ENCODE results near the gene VSX1.

VSX1 gene

GRCh38 chr20:25061103-25061799 lies 20.7 kb downstream of the VSX1 start:
- H3K27ac ChIP-seq, result no peak overlapping the region
- no peaks in the 10 kb centered on the region for H3K9me3 ChIP-seq (ENCODE audit: low read depth, low read length)
- no peaks in the 10 kb centered on the region for H3K36me3 ChIP-seq (ENCODE audit: insufficient read depth, low read length)
- no peak for DNase-seq (ENCODE audit: low read depth, low spot score)
- H3K4me3 ChIP-seq, result no peak overlapping the region
- H3K9ac ChIP-seq (ENCODE audit: insufficient read length), result no peak overlapping the region
- TF ChIP-seq EZH2 (IDR thresholded peaks at IDR 0.05) (no peak), POLR2AphosphoS5 (IDR thresholded peaks at IDR 0.05; ENCODE audit: borderline replicate concordance, low read depth, low read length) (no peak), FOXP2 (optimal IDR thresholded peaks at IDR 0.05; ENCODE audit: control extremely low read depth, extremely low read length, insufficient read depth) (no peak)

GRCh38 chr20:25059866-25060465 lies 22.0 kb downstream of the VSX1 start:
- H3K4me3 ChIP-seq, result no peak overlapping the region
- no peaks in the 10 kb centered on the region for H3K9me3 ChIP-seq (ENCODE audit: low read depth, low read length)
- no peak for TF ChIP-seq EZH2 (IDR thresholded peaks at IDR 0.05)
- H3K27ac ChIP-seq, result no peak overlapping the region
- no peaks in the 10 kb centered on the region for H3K36me3 ChIP-seq (ENCODE audit: insufficient read depth, low read length)
- H3K9ac ChIP-seq (ENCODE audit: insufficient read length), result no peak overlapping the region
- no peak for DNase-seq (ENCODE audit: low read depth, low spot score)

GRCh38 chr20:25058847-25059810 lies 22.8 kb downstream of the VSX1 start:
- Histone ChIP-seq H3K9ac (ENCODE audit: insufficient read length) (no peak overlapping the region), H3K36me3 (ENCODE audit: insufficient read depth, low read length) (no peaks in the 10 kb centered on the region), H3K9me3 (ENCODE audit: low read depth, low read length) (no peaks in the 10 kb centered on the region), H3K4me3 (peak overlapping the region; percentile 72), H3K27ac (no peak overlapping the region)
- no peak for DNase-seq (ENCODE audit: low read depth, low spot score)
- TF ChIP-seq FOXP2 (optimal IDR thresholded peaks at IDR 0.05; ENCODE audit: control extremely low read depth, extremely low read length, insufficient read depth), result no peak
- no peak for TF ChIP-seq EZH2 (IDR thresholded peaks at IDR 0.05)
- TF ChIP-seq POLR2AphosphoS5 (IDR thresholded peaks at IDR 0.05; ENCODE audit: borderline replicate concordance, low read depth, low read length), result no peak

DNA sequence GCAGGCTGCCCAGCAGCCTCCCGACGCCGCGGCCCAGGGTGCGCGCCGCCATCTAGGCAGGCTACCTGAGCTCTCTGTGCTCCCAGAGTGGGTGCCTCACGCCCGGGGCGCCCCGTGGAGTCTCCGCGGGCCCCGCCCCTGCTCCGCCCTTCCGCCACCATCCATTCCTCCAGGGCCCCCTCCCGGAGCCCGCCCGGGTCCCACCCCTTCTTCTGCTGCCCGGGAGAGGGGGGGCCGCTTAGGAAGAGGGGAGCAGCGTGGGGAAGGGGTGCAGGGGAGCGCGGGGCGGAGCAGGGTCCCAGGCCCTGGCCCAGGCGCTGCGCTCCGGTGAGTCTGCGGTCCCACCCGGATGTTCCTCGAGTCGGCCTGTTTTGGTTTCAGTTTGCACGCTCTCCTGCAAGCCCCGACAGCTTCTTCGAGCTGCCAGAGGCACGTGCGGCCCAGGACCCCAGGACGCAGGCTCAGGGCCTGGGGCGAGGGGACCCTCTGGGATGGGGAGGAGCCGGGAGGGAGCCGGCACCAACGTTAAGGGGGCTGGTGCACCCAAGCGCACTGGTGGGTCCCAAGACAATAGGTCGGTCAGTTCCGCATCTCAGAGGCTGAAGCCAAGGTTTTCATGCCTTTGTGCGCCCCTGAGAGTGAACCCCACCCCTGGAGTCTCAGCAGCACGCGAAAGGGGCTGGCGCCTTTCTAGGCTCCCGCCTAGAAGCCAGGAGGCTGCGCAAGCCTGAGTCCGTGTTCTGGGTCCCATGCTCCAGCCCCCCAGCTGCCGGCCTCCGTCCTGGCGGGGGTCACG lies 23.7 kb downstream of the VSX1 start, which contains the start of gene ACSS1:
ACSS1 (minus strand) TSS at position 89 of the 796 bp plus-strand sequence; CDS start at position 52, 37 bp downstream.
- no peaks in the 10 kb centered on the region for H3K36me3 ChIP-seq (ENCODE audit: insufficient read depth, low read length)
- TF ChIP-seq POLR2AphosphoS5 (IDR thresholded peaks at IDR 0.05; ENCODE audit: borderline replicate concordance, low read depth, low read length), result peak; percentile 35; the same call in 1 of the 2 replicates
- no peak for TF ChIP-seq EZH2 (IDR thresholded peaks at IDR 0.05)
- no peak within 1 kb of the TSS for H3K27ac ChIP-seq
- no peak within 1 kb of the TSS for H3K9ac ChIP-seq (ENCODE audit: insufficient read length)
- no peak for DNase-seq (ENCODE audit: low read depth, low spot score)
- H3K4me3 ChIP-seq, result peak within 1 kb of the TSS; percentile 72
- no peaks in the 10 kb centered on the region for H3K9me3 ChIP-seq (ENCODE audit: low read depth, low read length)

GRCh38 chr20:25057234-25058050 lies 24.5 kb downstream of the VSX1 start:
- no peak overlapping the region for H3K27ac ChIP-seq
- TF ChIP-seq FOXP2 (optimal IDR thresholded peaks at IDR 0.05; ENCODE audit: control extremely low read depth, extremely low read length, insufficient read depth) (no peak), POLR2AphosphoS5 (IDR thresholded peaks at IDR 0.05; ENCODE audit: borderline replicate concordance, low read depth, low read length) (no peak), EZH2 (IDR thresholded peaks at IDR 0.05) (peak; percentile 27)
- no peaks in the 10 kb centered on the region for H3K36me3 ChIP-seq (ENCODE audit: insufficient read depth, low read length)
- H3K4me3 ChIP-seq, result peak overlapping the region; percentile 72
- H3K9ac ChIP-seq (ENCODE audit: insufficient read length), result no peak overlapping the region
- DNase-seq (ENCODE audit: low read depth, low spot score), result no peak
- H3K9me3 ChIP-seq (ENCODE audit: low read depth, low read length), result no peaks in the 10 kb centered on the region

DNA sequence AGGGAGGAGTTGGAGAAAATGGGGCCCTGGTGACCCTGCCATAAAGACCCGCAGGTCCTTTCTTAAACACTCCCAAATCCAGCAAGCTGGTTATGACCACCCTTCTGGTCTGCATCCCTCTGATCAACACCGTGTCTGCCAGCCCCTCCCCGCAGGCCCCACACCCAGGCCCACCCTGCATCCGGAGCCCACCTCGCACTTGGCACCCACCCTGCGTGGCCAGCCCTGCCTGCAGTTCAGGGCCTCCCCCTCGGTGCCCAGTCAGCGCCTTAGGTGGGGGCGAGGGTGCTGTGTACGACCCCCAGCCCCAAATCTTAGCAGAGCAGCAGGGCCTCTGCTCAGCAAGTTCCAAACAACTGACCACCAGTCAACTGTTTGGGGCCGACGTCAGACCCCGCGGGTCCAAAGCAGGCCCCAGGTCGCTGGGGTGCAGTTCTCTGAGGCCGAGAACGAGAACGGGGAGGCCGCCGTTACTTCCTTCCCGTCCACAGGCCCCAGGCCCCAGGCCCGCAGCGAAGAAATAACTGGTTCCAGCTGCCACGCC lies 25.2 kb downstream of the VSX1 start:
- no peak overlapping the region for H3K9ac ChIP-seq (ENCODE audit: insufficient read length)
- no peak for TF ChIP-seq EZH2 (IDR thresholded peaks at IDR 0.05)
- no peak for TF ChIP-seq POLR2AphosphoS5 (IDR thresholded peaks at IDR 0.05; ENCODE audit: borderline replicate concordance, low read depth, low read length)
- no peak for DNase-seq (ENCODE audit: low read depth, low spot score)
- H3K36me3 ChIP-seq (ENCODE audit: insufficient read depth, low read length), result no peaks in the 10 kb centered on the region
- no peak overlapping the region for H3K27ac ChIP-seq
- H3K4me3 ChIP-seq, result peak overlapping the region; percentile 72
- H3K9me3 ChIP-seq (ENCODE audit: low read depth, low read length), result no peaks in the 10 kb centered on the region

Measured in SK-N-MC (cell line).